Anterior cingulate cortex (tissue), 58 donors: ENCODE results near the gene STPG2.

ENCODE experiments used
- DNase-seq, 58 donors: peaks; one replicate each; lab custom pipeline; 2025; lab: John Stamatoyannopoulos, UW

STPG2 gene

DNA sequence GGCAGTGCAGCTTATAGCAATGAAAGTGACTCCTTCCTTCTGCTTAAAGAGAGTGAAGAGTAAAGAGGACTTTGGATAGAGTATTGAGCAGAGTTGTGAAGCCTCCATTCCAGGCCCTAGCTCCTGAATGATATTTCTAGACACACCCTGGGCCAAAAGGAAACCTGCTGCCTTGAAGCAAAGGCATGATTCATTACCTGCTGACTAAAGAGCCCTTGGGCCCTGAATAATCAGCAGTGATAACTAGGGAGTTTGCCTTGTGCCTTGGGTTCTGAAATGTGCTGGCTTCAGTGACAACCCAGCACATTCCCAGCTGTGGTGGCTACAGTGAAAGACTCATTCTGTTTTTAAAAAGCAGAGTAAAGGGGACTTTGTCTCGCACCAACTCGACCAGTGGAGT is 49.2 kb downstream of the STPG2 start:
- DNase-seq, result no peak

DNA sequence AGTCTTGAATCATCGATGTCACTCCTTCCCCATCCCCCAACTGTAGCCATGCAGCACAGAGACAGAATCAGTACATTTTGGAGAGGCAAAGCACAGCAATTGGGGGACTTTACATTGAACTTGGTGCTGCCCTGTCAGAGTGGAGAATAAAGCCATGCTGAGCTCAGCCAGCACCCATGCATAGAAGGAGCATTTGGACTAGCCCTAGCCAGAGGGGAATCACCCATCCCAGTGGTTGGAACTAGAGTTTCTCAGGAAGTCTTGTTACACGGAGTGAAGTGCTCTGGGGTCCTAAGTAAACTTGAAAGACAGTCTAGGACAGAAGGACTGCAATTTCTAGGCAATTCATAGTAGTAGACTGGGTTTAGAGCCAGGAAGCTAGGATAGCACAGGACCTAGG is 49.6 kb downstream of the STPG2 start:
- DNase-seq, result no peak

DNA sequence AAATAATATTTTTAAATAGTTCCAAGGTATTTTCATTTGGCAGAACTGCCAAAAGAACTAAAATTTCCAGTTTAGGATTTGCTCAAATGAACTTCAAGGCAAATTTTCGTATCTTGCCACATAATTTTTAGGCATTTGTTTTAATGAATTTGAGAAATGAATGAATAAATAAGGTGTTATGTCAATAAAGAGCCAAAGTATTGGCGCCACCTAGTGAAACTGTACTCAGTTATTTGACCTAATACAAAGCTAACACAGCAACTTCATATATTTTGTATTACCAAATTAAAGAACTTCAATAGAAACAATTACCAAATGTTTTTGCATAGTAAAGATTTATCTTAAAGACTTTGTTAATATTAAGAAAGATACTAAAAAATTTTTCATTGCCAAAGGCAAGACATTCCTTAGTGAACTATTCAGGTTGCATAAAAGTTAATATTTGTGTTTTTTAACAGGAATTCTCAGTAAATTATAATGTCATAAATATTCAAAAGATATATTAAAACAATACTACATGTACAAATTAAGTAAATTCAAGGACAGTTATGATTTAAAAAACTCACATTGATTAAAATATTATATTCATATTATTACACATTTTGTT is 50.3 kb downstream of the STPG2 start:
- DNase-seq, result no peak

DNA sequence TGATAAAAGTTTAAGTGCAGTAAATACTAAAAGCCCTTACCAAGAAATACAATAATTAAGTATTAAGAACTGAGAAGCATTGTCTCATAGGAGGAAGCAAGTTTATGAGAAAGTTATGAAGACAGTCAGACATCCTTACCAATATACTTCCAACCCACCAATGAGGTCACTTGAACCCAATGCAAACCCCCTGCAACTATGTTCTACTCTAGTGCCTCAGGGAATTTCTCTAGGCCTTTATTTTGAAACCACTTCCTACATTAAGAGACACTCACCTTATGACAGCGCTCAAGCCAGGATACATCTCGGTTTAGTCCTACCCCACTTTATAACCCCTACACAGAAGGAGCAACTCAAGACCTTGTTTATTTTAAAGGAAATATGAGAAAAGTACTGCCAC is 61.3 kb downstream of the STPG2 start:
- DNase-seq, result no peak

DNA sequence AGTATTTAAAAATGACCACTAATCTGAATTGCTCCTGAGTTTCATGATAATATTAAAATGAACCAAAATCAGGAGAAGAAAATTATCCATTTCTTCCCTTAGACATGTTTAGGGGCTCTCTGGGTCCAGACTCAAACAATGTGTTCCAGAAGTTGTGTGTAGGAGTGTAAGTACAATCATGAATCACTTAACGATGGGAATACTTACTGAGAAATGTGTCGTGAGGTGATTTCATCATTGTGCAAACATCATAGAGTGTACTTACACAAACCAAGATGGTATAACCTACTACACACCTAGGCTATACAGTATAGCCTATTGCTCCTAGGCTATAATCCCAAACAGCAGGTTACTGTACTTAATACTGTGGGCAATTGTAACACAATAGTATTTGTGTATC is 74.8 kb downstream of the STPG2 start:
- peak in 1 of 58 donors; percentile 0 for DNase-seq

DNA sequence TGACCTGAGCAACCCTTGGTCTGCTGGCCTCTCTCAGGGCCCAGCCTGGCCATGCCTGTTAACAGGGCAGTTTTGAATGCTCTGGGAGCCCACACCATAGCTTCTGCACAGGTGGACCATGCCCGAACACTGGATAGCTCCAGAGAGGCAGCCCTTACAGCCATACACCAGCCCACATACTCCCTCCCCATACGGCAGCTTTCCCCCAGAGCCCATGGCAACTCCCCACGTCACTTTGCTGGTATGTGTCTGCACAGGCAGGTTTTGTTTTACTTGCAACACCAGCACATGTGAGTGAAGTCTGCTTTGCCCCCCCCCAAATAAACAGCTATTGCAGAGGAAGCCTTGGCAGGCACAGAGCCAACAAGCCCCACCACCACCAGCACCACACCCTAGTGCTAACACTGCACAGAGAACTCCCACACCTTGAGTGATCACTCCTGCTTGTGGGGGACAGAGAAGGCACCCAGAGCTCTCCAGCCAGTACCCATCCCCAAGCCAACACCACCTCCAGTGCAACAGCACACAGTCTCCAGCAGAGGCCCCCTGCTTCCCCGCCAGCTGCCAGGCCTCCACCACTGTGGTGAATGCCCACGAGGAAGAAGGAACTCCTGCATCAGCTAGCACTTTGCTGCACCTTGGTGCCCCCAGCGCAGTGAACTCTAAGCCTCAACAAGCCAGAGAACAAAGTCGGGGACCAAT is 87.3 kb downstream of the STPG2 start:
- DNase-seq, result no peak

DNA sequence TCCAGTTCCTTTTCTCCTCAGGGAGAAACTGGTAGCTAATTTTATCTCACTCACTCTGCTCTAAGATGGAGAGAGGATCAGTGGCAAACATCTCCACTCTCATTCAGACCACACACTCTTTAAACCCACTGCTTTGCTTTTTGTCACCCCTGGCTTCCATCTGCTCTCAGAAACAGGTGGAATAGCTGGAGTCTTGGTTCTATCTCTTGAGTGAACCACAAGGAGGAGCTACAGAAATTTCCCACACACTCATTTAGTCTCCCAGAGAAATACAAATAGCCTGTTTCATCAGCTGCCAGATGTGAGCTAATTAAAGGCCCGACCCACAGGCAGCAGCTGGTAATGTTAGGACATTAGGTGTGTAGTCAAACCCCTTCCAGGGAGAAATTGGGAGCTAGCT is 96.6 kb downstream of the STPG2 start:
- no peak for DNase-seq

DNA sequence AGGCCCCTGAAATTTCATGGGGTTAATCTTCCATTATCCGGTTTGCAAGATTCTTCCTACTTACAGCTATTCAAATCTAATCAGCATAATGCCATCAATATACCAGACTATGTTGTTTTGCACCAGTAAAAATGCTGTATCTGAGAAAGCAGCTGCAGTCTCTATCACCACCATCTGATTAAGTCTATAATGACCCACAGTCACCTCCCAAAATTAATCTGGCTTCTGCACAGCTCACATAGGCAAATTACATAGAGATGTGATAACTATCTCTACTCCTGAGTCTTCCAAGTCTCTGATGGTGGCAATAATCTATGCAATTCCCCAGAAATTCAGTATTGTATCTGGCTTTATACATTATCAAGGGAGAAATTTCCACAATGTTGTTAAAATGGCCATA is 113.2 kb downstream of the STPG2 start:
- no peak for DNase-seq

DNA sequence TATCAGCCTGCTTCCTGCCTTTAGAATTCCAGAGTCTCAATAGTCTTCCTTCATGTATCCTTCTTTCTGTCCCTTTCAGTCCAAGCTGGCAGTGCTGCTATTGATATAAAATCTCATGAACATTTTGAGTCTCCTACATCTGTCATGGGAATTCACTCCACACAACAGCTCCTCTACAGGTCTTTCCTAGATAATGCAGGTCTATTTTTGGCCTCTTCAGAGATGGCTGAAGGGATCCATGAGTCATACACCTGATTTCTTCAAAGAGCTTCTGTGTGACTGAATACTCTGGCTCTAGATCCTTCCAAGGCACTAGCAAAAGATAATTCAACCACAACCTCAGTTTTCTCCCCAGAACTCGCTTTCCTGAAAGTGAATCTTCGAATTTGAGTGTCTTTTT is 115.4 kb downstream of the STPG2 start:
- DNase-seq, result no peak

DNA sequence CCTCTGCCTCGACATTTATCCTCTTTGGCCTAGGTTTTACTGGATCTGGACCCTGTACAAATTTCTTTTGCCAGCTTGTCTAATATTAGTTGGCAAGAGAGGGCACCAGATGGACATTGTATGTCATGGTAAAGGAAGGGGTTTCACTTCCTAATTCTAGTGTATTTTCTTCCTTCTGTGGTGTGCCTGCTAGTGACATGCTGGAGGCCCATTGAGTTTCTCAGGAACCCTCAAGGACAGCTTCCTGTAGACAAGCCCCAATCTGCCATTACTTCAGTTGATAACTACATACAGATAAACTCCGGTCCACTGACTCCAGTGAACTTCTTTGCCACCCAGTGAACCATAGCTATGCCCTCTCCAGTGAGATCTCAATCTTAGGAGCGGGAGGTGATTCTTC is 116.9 kb downstream of the STPG2 start:
- no peak for DNase-seq

DNA sequence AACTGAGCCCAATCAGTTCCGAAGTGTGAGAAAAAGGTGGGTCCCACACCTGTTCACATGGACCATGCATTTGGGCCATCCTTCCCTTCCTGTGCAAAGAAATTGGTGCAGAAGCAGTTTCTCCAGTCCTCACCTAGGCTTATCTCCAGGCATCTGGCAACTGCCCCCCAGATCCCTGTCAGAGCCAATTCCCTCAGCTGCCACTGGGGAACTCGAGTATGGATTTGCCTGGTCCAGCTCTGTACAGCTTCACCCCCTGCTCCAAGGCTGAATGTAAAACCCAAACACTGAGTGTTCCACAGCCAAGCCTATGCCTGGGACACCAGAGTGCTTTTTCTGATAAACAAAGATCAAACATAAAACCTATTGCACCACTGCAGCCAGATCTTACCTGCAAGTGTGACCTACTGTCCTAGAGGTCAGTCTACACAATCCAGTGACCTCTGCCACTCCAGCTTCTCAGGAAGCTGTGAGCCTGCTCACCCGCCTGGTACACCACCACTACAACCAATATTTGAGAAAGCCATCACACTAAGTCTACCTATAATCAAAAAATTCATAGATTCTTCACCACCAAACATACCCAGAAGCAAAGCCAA is 136.4 kb downstream of the STPG2 start:
- DNase-seq, result no peak

DNA sequence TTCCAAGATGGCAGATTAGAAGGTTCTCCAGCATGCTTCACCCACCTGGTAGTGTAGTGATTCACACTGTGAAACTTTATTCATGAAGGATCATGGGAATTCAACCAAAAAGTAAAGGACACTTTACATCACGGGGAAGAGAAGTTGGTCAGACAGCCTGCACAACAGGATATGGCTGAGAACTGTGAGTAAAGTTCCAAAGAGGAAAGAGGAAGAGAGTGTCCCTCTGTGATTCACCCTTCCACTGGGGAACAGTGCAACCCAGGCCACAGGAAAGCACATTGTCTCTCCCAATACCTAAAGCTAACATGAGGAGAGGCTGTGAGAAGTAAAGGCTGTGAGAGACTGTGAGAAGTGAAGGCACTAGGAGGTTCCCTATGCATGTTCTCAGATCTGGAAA is 137.2 kb downstream of the STPG2 start:
- DNase-seq, result no peak

DNA sequence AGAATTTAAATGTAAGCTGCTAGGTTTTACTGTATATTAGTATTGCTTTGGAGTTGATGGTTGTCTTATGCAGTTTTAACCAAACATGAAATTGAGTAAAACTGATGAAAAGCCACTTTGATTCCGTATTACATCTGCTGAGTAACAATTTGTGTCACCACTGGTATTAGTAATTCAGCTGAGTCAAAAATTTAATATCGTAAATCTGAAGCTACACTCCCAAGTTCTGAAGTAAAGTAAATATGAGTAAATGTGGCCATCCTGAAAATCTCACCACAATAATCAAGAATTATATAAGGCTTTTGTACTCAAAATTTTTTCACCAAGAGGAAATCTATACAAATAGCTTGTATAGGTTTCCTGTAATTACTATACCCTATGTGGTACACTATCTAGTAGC is 142.3 kb downstream of the STPG2 start:
- no peak for DNase-seq

DNA sequence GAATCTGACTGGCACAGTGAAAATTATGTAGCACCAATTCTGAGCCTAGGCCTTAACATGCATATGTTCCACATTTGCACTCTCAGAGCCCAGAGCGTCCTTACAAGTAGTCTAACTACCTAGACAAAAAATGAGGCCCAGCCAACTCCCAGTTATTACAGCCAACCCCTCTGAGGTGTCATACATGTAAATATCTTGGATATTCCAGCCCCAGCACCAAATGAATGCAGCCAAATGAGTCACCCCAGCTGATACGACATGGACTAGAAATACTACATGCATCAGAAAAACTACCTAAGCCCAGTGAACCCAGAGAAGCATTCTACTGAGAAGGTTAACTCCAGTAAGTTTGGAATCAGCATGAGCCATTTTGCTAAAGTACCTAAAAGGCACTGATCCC is 145.1 kb downstream of the STPG2 start:
- no peak for DNase-seq

DNA sequence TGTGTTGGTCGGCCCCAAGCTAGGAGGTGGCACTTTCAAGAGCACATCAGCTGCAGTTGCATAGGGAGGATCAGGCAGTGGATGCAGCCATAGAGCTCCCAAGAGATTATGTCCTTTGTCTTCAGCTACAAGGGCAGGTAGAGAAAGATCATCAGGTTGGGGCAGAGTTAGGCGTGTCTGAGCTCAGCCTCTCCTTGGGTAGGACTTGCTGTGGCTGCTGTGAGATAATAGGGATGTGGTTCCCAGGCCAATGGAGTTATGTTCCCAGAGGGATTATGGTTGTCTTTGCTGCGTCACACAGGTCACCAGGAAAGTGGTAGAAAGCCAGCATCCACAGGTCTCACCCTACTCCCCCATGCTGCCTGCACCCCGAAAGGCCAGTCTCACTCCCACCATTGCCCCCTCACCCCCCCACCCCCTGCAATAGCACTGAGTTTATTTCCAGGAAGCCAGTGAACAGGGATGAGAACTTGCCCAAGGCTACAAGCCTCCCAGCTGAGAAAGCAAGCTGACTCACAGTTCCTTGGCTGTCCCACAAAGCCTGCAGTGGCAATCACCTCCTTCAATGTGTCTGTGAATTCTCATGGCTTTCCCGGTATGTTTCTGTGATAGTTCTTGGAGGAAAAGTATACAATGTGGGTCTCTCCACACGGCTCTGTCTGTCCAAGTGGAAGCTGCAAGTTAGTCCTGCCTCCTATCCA is 148.4 kb downstream of the STPG2 start:
- DNase-seq, result no peak

DNA sequence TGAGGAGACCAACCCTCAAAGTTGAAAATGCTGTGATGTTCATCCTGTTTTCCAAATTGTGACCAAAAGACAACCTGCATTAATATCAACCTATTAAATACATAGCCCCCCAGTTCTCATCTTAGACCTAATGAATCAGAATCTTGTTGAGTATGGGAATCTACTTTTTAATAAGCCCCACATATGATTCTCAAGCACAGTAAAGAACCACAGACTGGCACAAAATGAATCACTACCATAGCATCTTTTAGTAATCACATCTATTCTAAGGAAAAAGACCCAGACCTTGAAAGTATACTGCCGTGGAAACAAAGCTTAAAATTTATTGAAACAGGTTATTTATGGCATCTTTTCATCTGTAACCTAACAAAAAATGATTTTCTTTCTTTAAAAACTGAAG is 152.9 kb downstream of the STPG2 start:
- DNase-seq, result no peak

DNA sequence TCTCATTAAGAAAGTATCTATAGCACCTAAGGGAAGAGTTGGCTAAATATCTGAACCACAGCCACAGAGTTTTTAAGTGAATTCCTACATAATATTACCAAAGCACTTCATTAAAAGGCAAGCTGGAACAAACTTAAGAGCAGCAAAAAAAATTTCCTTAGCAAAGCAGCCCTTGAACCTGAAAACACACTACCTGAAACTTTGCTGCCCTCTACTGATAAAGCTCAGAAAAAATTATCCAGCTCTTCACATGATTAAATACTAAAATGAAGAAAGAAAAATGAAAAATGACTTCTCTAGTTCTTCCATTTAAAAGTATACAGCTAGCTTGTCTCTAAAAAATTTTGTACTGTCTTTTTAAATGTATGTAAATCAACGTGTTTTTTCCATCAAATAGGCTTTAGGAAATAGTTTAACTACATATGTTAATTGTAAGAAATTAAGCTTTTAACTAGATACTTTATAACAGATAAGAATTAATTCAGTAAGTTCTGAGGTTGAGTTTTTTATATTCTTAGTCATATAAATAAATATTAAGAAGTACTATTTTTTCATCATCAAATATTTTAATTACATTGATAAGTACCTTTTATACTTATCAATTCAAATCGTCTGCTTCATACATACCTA is 156.1 kb downstream of the STPG2 start:
- peak in 2 of 58 donors; percentile 12 to 30 for DNase-seq

DNA sequence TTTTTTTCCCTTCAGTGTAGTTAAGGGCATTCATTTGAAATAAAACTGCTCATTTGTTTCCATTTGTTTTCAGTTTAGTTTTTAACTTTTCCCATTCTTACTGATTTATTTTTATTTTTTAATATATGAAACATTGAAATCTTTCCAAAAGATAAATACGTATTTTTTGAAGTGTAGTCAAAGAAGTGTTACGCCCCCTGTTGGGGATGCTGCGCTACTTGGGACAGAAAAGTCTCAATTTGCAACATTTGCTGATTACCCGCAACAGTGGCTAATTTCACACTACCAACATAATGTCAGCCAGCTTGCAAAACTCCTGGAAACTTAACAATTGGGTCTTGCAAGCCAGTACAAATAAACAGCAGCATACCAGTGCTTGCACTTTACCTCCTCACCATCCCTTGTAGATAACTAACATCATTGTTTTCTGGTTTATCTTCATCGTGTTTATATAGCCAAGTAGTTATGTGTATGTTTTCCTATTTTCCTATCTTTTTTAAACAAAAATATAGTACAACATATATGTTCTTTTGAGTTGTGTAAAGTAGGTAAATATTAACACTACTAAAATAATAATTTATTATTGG is 158.6 kb downstream of the STPG2 start:
- DNase-seq, result no peak

DNA sequence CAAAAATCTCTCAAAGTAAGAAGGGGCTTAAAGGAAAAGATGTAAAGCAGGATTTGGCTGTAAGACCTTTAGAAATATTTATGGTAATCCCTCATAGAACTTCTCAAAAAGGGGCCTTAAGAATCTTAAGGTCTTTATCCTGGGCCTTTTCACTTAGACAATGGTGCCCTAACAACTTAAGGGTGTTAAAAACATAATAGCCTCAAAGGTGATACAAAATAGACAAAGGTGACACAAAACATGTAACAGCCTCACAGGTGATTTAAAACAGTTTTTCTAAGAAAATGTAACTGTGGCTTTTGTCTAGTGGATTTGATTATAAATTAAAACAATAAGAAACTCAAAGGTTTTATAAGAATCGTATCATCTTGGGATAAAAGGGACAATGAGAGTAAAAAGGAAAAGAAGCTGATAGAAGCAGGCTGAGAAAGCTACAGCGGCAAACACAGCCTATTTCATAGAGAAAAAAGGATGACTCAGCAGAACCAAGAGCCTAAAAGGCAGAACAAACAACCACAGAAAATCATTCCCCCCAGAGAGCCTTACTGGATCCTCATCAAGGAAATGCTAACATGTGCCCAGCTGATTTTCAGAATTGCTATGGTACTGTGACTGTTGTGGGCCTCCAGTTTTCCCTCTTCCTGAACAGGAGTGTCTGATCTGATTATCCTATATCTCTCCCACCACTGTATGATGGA is 164.3 kb downstream of the STPG2 start:
- DNase-seq, result no peak
